Astrocyte of the spinal cord (primary cell): ENCODE results near the gene TIAM1.
A peak's percentile ranks its signal among the peaks of the same experiment; 100 is the strongest.

ENCODE experiments used
- DNase-seq: peaks from one replicate; pipeline ENCODE4 v3.0.0; 2011; ENCODE audit warnings: low read depth, low spot score
- H3K4me3 ChIP-seq: 2 replicates; pipeline ENCODE4 v1.5.1; 2011; ENCODE audit warnings: low read depth, mild to moderate bottlenecking, low read length, moderate library complexity
- CTCF ChIP-seq: IDR thresholded peaks from 2 replicates; pipeline ENCODE4 v1.5.1; 2012; ENCODE audit warnings: low read depth, mild to moderate bottlenecking, low read length, inconsistent platforms
- in situ Hi-C: cut with HindIII; loops from 2 replicates; pipeline ENCODE4 v1.10.0; 2017; ENCODE audit warnings: low sequenced_read_pairs

TIAM1 gene

DNA sequence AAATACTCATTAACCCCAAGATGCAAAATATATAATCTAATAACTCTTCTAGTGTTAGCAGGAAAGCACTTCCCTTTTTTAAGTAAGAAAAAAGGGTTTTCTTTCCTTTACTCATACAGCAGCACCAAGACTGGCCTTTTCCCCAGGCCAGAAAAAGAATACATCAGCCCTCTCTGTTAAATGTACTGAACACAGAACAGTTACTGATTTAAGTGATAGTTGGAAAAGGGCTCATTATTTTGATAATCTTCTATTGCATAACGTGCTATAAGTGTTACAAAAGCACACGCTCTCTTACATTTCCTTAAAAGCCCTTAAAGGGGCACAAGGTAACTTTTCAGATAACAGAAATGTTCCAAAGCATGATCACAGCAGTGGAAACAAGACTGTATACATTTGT is 142.9 kb downstream of the TIAM1 start:
- no peak for TF ChIP-seq CTCF
- DNase-seq, result no peak
- no peak overlapping the region for H3K4me3 ChIP-seq
- in situ Hi-C loops, result no loop called here

DNA sequence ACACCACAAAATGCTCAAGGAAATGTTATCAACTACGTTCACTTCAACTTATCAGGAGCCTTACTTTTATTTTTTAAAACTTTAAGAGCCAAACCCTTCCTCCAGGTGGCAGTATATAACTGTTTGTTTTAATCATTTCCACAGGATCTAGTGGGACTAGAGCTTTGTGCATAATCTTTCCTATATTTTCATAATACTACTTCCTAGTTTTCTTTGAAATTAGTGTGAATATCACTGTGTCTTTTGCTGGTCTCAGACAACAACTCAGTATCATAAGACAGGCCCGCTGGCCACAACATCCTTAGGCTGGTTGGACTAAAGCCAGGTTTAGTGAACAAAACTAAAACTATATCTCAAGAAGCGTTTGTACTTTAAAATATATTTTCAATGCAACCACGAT is 145.5 kb downstream of the TIAM1 start:
- in situ Hi-C loops, result no loop called here
- peak; percentile 79 for DNase-seq
- peak; percentile 49 for TF ChIP-seq CTCF
- H3K4me3 ChIP-seq, result no peak overlapping the region

DNA sequence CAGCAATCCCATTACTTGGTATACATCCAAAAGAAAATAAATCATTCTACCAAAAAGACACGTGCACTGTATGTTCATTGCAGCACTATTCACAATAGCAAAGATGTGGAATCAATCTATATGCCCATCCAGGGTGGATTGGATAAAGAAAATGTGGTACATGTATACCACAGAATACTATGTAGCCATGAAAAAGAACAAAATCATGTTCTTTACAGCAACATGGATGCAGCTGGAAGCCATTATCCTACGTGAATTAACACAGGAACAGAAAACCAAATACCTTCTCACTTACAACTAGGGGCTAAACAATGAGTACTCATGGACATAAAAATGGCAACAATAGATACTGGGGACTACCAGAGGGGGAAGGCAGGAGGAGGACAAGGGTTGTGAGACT is 147.3 kb downstream of the TIAM1 start:
- in situ Hi-C loops, result no loop called here
- TF ChIP-seq CTCF, result no peak
- no peak overlapping the region for H3K4me3 ChIP-seq
- no peak for DNase-seq

DNA sequence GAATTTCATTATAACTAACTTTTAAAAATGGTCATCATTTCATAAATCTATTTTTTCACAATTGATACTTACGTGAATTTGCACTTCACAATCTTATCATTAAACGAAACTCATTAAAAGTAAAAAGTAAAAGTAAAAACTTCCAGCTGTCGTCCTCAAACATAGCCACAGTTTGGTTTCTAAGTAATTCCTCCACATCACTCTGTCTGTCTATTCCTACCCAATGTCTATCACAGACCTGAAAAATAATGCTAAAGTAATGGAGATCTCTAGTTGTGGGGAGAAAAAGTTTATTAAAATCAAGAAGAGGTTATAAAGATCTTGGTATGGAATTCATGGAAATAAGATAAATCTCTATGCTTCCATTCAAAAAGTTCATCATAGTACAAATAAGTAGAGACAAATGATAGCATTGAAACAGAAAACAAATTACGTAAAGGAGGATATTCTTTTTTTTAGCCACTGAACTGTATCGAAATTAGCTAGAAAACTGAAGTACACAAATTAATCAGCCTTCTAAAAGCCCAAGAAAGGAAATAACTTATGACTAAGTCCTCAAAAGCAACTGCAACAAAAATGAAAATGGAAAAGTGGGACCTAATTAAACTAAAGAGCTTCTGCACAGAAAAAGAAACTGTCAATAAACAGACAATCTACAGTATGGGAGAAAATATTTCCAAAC is 148.6 kb downstream of the TIAM1 start:
- no peak for DNase-seq
- no peak for TF ChIP-seq CTCF
- in situ Hi-C loops, result no loop called here
- no peak overlapping the region for H3K4me3 ChIP-seq

GRCh38 chr21:31194510-31195293 is 149.4 kb downstream of the TIAM1 start:
- in situ Hi-C loops, result no loop called here

GRCh38 chr21:31193761-31194160 is 150.3 kb downstream of the TIAM1 start:
- in situ Hi-C loops, result no loop called here
- no peak for DNase-seq
- no peak for TF ChIP-seq CTCF
- H3K4me3 ChIP-seq, result no peak overlapping the region

More at GRCh38 chr21:31194510-31195293, 149.4 kb downstream of the TIAM1 start:
- no peak overlapping the region for H3K4me3 ChIP-seq
- no peak for TF ChIP-seq CTCF
- DNase-seq, result no peak
